Right ventricle myocardium superior (tissue), 1 donor: ENCODE results near the gene MOAP1. TPM values are rescaled to one million over a fixed set of nuclear protein-coding genes. Genes with fewer than 3 reads are reported as not detected.
A peak's percentile ranks its signal among the peaks of the same experiment; 100 is the strongest.
"Not testable (repeated sequence)": the region's sequence is repeated elsewhere in the genome, so short reads cannot be mapped to it uniquely, and the experiment has no call there.

ENCODE experiments used
- ATAC-seq: fragments of 200-7000 bp; cut with Tn5 transposase; one replicate; pipeline ENCODE4 v1.9.1; 2020; ENCODE audit warnings: mild to moderate bottlenecking; ENCODE audit not compliant: poor library complexity
- DNase-seq: peaks from one replicate; pipeline ENCODE4 v3.0.0-alpha.2; 2020
- intact Hi-C: fragments of 100-400 bp; cut with DNase I; formaldehyde crosslinking; loops from one replicate; pipeline ENCODE4 v1.11.2; 2022
- total RNA-seq: library from RNA; stranded (reverse); fragmentation: NEBNext Ultra II Directional; extraction: Animal tissue kit (Norgen Biotek cat#: 25700); gene quantifications from one replicate; pipeline ENCODE4 v1.2.1, GENCODE V29; 2021
- donor health status: DM: no; HTN: yes; CAD: no; lungs with severe emphysema.

Gene MOAP1
- total RNA-seq, 1 donor from 2014 or later: 55.9 TPM

GRCh38 chr14:93156693-93157369 lies 27.9 kb downstream of the MOAP1 start:
- ATAC-seq (no peak), DNase-seq (no peak)
- intact Hi-C loops: no loop called here

GRCh38 chr14:93155667-93156066 lies 29.0 kb downstream of the MOAP1 start:
- ATAC-seq: no peak
- intact Hi-C loops: no loop called here

GRCh38 chr14:93153121-93153520 lies 31.6 kb downstream of the MOAP1 start:
- intact Hi-C loops: no loop called here
- no peak for DNase-seq
- no peak for ATAC-seq

More at GRCh38 chr14:93155667-93156066, 29.0 kb downstream of the MOAP1 start:
- DNase-seq: no peak

- no peak for DNase-seq
- intact Hi-C loops: no loop called here
- ATAC-seq: peak; percentile 27
Measured at GRCh38 chr14:93150227-93151208, 34.2 kb downstream of the MOAP1 start.

- no peak for DNase-seq
- no peak for ATAC-seq
- intact Hi-C loops: no loop called here
Measured at GRCh38 chr14:93148979-93149378, 35.7 kb downstream of the MOAP1 start.

- intact Hi-C loops: no loop called here
- DNase-seq: no peak
- ATAC-seq: no peak
Measured at GRCh38 chr14:93146119-93146518, 38.6 kb downstream of the MOAP1 start.

- ATAC-seq: no peak
- intact Hi-C loops: no loop called here
- no peak for DNase-seq
Measured at GRCh38 chr14:93142854-93143652, 41.6 kb downstream of the MOAP1 start.

- intact Hi-C loops: loop anchor here (2.0 kb wide), 1 partner anchor 185 kb away; no protein-coding TSS in a partner anchor
- DNase-seq (peak; percentile 73), ATAC-seq (peak; percentile 83)
Measured at GRCh38 chr14:93137864-93138263, 46.8 kb downstream of the MOAP1 start.

GRCh38 chr14:93136508-93136907 lies 48.2 kb downstream of the MOAP1 start:
- ATAC-seq, DNase-seq, intact Hi-C loops: not testable (repeated sequence)

GRCh38 chr14:93136009-93136408 lies 48.7 kb downstream of the MOAP1 start:
- intact Hi-C loops: no loop called here
- ATAC-seq: no peak
- no peak for DNase-seq

GRCh38 chr14:93135399-93135798 lies 49.3 kb downstream of the MOAP1 start:
- DNase-seq (no peak), ATAC-seq (no peak)
- intact Hi-C loops: no loop called here

- no peak for DNase-seq
- no peak for ATAC-seq
- intact Hi-C loops: no loop called here
Measured at GRCh38 chr14:93133464-93133863, 51.2 kb downstream of the MOAP1 start.

- no peak for DNase-seq
- intact Hi-C loops: no loop called here
- ATAC-seq: peak; percentile 78
Measured at GRCh38 chr14:93132472-93133065, 52.1 kb downstream of the MOAP1 start.

Other genes with a start within 250 kb of the MOAP1 start
- gene ITPK1, start 69.0 kb downstream of the MOAP1 start, total RNA-seq: 115 TPM
- gene LYSET, start 420 bp upstream of the MOAP1 start, total RNA-seq: 21.0 TPM
- 16.3 TPM for gene GON7, start 22.2 kb upstream of the MOAP1 start, total RNA-seq
- gene UBR7, start 22.4 kb upstream of the MOAP1 start, total RNA-seq: 16.1 TPM
- 15.9 TPM for gene BTBD7, start 148.1 kb upstream of the MOAP1 start, total RNA-seq
- gene COX8C, start 162.3 kb upstream of the MOAP1 start, total RNA-seq: 0.94 TPM
- gene UNC79, start 246.0 kb upstream of the MOAP1 start, total RNA-seq: 0.22 TPM